ACHN (cell line): Measurements from ENCODE around the gene MYOG.

Source experiments
- DNase-seq: peaks from one replicate; pipeline ENCODE4 v3.0.0-alpha.2; 2015
- in situ Hi-C: cut with HindIII; loops from 2 replicates; pipeline ENCODE4 v1.10.0; 2017; ENCODE audit warnings: low sequenced_read_pairs, low pct_ligation_motif_present, low pct_unique_long_range_greater_than_20kb

The MYOG gene

GRCh38 chr1:203121186-203122015 is 35.6 kb upstream of the MYOG start:
- in situ Hi-C loops, result loop anchor here (10.0 kb wide), 1 partner anchor 93 kb away; no protein-coding TSS in a partner anchor
- DNase-seq, result no peak

- DNase-seq, result no peak
- in situ Hi-C loops, result loop anchor here (10.0 kb wide), 1 partner anchor 94 kb away; no protein-coding TSS in a partner anchor
These were observed 34.7 kb upstream of the MYOG start for GRCh38 chr1:203120325-203121153.

GRCh38 chr1:203117611-203118575 is 32.1 kb upstream of the MYOG start:
- in situ Hi-C loops, result no loop called here

GRCh38 chr1:203116091-203116820 is 30.4 kb upstream of the MYOG start:
- in situ Hi-C loops, result no loop called here
- DNase-seq, result no peak

More at GRCh38 chr1:203117611-203118575, 32.1 kb upstream of the MYOG start:
- peak; percentile 87 for DNase-seq

- DNase-seq, result no peak
These were observed 28.4 kb upstream of the MYOG start for GRCh38 chr1:203114202-203114601.

GRCh38 chr1:203113308-203113707 is 27.5 kb upstream of the MYOG start:
- no peak for DNase-seq
- in situ Hi-C loops, result no loop called here

More at GRCh38 chr1:203114202-203114601, 28.4 kb upstream of the MYOG start:
- in situ Hi-C loops, result no loop called here

GRCh38 chr1:203112475-203112874 is 26.7 kb upstream of the MYOG start:
- in situ Hi-C loops, result no loop called here
- no peak for DNase-seq

- no peak for DNase-seq
These were observed 19.1 kb upstream of the MYOG start for GRCh38 chr1:203104789-203105390.

GRCh38 chr1:203103829-203104495 is 18.1 kb upstream of the MYOG start:
- in situ Hi-C loops, result no loop called here
- DNase-seq, result no peak

More at GRCh38 chr1:203104789-203105390, 19.1 kb upstream of the MYOG start:
- in situ Hi-C loops, result no loop called here

GRCh38 chr1:203103216-203103615 is 17.4 kb upstream of the MYOG start:
- in situ Hi-C loops, result no loop called here

GRCh38 chr1:203101813-203102634 is 16.2 kb upstream of the MYOG start:
- in situ Hi-C loops, result no loop called here
- no peak for DNase-seq

More at GRCh38 chr1:203103216-203103615, 17.4 kb upstream of the MYOG start:
- DNase-seq, result no peak

GRCh38 chr1:203100516-203100869 is 14.7 kb upstream of the MYOG start:
- in situ Hi-C loops, result no loop called here
- no peak for DNase-seq

GRCh38 chr1:203099805-203100515 is 14.1 kb upstream of the MYOG start:
- no peak for DNase-seq
- in situ Hi-C loops, result no loop called here

GRCh38 chr1:203098914-203099520 is 13.2 kb upstream of the MYOG start:
- in situ Hi-C loops, result no loop called here
- DNase-seq, result no peak

- DNase-seq, result no peak
- in situ Hi-C loops, result no loop called here
These were observed 12.6 kb upstream of the MYOG start for GRCh38 chr1:203098445-203098844.
